ENCODE measurements around the gene HNRNPA0. TPM values are rescaled to one million over a fixed set of nuclear protein-coding genes. Genes with fewer than 3 reads are reported as not detected.

The HNRNPA0 gene
- total and polyA plus RNA-seq, 2 of the 8 experiments (the other 6 are each of a cell fraction or from before 2014, with no cell fraction given) = 22.0 to 71.3 TPM

DNA sequence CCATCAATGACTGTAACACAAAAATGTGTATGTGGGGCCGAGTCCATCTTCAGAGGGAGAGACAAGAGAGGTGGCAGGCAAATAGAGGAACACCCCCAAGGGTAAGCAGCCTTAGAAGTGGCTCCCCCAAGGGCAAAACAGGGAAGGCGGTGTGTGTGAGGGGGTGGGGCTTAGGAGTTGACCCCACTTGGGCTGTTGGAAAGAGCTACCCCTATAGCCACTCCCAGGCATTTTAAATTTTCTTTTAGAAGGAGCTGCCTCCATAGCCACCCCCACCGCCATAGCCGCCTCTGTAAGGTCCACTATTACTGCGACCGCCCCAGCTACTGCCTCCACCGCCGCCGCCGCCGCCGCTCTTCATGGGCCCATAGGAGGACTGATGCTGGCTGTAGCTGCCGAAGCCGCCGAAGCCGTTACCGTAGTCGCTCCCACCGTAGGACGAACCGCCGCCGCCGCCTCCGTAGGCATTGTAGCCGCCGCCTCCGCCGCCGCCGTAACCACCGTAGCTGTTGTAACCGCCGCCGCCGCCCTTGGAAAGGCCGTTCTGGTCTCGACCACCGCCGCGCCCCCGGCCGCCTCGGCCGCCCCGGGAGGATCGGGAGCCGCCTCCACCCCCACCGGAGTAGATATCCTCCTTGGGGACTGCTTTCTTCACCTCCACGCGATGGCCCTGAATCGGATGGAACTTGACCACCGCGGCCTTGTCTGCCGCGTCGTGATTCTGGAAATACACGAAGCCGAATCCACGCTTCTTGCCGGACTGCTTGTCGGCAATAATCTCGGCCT, 1.1 kb downstream of the HNRNPA0 start (continued):
- peak; percentile 15 for TF ChIP-seq SAP30 (IDR thresholded peaks at IDR 0.05; ENCODE audit: insufficient read depth, insufficient replicate concordance, low read length)
- peak in 1 of 2 experiments; percentile 58; a peak in 1 of 3 replicates for TF ChIP-seq POLR2A (IDR thresholded peaks at IDR 0.05; ENCODE audit: control extremely low read depth in 1 of 2, low read depth in 2 of 2, low read length in 2 of 2)
- TF ChIP-seq RAD21 (IDR thresholded peaks at IDR 0.05 in 1 of 2, conservative IDR thresholded peaks at IDR 0.05 in 1 of 2; ENCODE audit: low read depth in 2 of 2, low read length in 2 of 2) = no peak
- no peak for TF ChIP-seq EGR1 (IDR thresholded peaks at IDR 0.05; ENCODE audit: borderline replicate concordance, low read depth, low read length)
- peak; percentile 26; the same call in 1 of the 2 replicates for TF ChIP-seq SP1 (IDR thresholded peaks at IDR 0.05; ENCODE audit: low read depth, low read length)
- no peak for TF ChIP-seq EP300 (IDR thresholded peaks at IDR 0.05; ENCODE audit: borderline replicate concordance in 1 of 2, low read depth in 2 of 2, low read length in 2 of 2)
- no peak for TF ChIP-seq TAF1 (IDR thresholded peaks at IDR 0.05; ENCODE audit: low read depth, low read length)
- TF ChIP-seq JUN (IDR thresholded peaks at IDR 0.05; ENCODE audit: low read depth, low read length) = no peak
- no peak for TF ChIP-seq ZNF274 (IDR thresholded peaks at IDR 0.05; ENCODE audit: borderline replicate concordance, extremely low read depth, low read length)
- no peak for TF ChIP-seq TEAD4 (IDR thresholded peaks at IDR 0.05; ENCODE audit: low read depth, low read length)
- TF ChIP-seq MAX (IDR thresholded peaks at IDR 0.05) = no peak
- TF ChIP-seq GABPA (IDR thresholded peaks at IDR 0.05; ENCODE audit: borderline replicate concordance, insufficient read depth, low read length) = no peak

Data from H1 (cell line).